Activated CD4-positive, alpha-beta T cell treated with anti-CD3 and anti-CD28 coated beads, Interleukin-2, Interleukin-4, amounts not matched to agents 100 ng/mL and 50 ng/mL, durations not matched to agents 16 hours and 8 hours (primary cell): Measurements from ENCODE around the gene RTN4RL1.

Experiments used
- DNase-seq: peaks from one replicate; pipeline ENCODE4 v3.0.0-alpha.2; 2020; ENCODE audit warnings: low spot score

The RTN4RL1 gene

GRCh38 chr17:1948517-1948825, 76.7 kb downstream of the RTN4RL1 start:
- DNase-seq = no peak

GRCh38 chr17:1947743-1948516, 77.2 kb downstream of the RTN4RL1 start:
- DNase-seq = no peak

DNA sequence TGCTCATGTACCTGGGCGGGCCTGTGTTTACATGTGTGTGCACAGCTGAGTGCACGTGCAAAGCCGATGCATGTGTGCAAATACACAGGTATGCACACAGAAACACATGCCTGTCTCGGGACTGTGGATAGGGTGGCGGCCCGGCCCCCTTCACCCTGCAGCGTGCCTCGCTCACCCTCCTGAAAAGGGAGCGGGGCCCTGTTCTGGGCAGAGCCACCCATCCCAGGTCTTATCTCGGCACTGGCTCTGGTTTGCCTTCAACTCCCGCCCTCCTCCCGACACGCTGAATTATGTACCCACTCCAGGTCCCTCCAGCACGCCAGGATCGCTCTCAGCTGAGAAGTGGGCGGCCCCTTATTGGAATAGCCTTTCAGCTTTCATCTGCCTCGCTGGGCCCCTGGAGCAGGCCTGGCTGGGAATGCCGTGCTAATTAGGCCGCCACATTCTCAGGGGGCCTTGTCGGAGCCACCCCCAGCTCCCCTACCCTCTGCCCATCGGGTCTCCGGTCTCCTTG, 77.8 kb downstream of the RTN4RL1 start:
- DNase-seq = no peak

DNA sequence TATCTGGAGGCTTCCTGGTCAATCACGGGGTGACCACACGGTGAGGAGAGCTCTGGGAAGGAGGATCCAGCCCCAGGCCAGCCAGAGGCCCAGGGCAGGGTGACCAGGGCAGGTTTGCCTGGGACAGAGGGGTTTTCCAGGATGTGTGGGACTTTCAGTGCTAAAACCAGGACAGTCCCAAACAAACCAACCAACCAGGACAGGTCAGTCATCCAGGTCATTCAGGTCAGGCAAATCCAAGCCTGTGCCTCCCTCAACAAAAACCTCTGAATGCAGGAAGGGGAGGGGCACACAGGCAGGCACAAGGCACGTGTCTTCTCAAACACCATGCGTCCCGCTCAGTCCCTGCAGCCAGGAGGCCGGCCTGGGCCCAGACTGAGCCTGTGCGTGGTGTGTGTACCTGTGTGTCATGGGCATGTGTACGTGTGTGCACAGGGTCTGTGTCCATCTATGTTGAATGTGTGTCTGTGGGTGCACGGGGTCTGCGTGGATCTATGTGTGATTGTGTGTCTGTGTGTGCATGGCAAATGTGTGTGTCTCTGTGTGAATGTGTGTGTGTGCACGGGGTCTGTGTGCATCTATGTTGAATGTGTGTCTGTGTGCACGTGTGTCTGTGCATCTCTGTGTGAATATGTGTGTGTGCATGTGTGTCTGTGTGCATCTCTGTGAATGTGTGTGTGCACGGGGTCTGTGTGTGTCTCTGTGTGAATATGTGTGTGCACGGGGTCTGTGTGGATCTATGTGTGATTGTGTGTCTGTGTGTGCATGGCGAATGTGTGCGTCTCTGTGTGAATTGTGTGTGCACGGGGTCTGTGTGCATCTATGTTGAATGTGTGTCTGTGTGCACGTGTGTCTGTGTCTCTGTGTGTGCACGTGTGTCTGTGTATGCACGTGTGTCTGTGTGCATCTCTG, 78.9 kb downstream of the RTN4RL1 start:
- DNase-seq = no peak

DNA sequence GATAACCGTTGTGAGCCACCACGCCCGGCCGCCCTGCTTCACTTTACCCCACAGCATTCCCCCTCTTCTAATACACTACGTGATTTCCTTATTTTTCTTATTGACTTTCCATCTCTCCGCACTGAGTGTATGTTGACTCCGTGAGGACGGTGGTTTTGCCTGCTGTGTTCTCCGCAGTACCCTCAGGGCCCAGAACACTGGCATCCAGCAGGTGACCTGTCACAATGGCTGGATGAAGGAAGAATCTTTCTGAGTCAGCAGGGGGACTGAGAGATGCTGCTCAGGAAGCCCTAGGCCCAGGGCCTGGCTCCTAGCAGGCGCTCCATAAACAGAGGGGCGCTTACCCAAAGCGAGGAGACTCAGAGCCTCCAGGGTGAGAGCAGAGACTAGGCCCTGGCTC, 79.5 kb downstream of the RTN4RL1 start:
- no peak for DNase-seq

DNA sequence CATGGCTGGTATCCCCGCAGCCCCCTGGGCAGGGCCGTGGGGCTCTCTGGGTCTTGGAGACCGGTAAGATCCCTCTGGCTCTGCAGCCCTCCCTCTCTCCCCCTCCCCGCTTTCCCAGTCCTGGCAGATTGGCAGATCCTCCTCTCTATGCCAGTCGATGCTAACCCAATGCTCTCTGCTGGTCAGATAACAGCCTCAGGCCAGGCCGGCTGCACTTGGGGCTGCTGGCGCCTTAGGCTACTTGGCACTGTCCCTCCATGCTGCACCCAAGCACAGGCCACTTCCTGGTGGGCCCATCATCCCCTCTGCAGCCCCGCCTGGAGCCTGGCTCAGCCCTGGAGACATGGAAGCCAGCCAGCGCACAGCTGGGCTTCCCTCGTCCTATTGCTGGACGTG, 81.7 kb downstream of the RTN4RL1 start:
- DNase-seq = no peak

GRCh38 chr17:1942666-1943435, 82.3 kb downstream of the RTN4RL1 start:
- no peak for DNase-seq

- no peak for DNase-seq
Observed at GRCh38 chr17:1942066-1942365, 83.1 kb downstream of the RTN4RL1 start.

DNA sequence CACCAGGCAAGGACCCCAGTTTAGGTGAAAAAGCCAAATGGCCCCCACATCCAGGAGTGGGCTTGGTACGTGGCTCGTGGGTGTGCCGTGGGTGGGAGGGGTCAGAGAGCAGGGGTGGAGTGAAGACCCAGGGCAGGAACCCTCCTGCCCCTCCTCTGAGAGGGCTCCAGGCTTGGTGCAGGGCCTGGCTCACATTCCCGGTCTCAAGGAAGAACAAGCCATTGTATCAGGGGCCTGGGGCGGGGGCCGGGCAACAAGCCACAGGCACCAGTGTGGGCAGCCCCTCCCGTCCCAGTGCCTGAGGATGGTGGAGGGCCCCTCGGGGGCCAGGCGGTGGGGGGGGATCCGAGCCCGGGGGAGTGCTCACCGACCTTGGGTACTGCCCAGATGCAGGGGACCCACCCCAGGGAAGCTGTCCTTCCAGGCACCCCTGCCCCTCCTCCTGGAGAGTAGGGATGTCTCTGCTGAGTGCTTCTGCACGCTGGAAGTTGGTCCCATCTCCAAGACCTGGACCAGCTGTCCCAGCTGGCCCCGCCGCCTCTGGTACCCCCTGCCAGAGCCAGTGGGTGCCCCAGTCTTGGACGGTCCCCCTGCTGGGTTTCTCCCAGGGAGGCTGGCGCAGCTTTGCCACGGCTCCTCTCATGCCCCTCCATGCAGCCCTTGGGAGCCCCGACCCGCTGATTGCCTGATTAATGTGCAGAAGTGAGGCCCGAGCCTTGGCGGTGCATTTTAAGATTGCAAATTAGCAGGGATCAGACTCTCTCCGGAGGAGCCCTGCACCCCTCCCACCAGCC, 83.7 kb downstream of the RTN4RL1 start:
- no peak for DNase-seq

GRCh38 chr17:1940810-1941185, 84.3 kb downstream of the RTN4RL1 start:
- DNase-seq = no peak

DNA sequence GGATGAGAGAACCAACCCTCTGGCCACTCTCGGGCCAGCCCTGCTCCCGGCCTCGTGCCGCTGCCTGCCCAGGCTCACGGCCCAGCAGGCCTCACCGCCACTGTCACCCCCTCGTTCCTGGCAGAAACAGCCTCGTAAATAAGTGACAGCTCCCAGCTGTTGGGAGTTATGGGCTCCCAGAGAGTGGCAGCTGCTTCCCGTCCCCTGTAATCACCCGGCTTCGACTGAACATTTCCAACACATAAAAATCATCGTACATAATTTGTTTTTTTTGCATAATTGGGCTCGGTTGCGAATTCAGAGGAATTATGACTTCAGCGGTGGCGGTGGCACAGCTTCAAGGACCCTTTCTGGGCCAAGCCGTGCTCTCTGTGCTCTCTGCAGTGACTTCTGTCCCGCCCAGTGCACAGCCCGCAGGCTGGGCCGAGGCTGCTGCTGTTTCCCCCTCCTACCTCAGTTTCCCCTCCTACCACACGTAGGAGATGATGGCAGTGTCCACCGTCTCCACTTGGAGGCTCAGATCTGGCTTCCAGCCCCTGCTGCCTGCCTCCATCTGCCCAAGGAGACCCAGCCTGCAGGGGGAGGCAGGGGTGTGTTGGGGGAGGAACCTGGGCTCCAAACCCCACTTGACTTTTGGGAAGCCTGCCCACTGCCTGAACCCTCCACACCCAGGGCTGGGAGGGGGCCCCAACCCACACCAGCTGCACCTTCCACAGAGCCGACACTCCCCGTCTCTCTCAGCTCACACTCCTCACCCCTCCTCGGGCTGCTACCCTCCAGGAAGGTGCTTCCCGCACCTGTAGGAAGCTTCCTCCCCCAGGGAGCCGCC, 84.9 kb downstream of the RTN4RL1 start:
- no peak for DNase-seq

GRCh38 chr17:1937461-1937860, 87.7 kb downstream of the RTN4RL1 start:
- no peak for DNase-seq

GRCh38 chr17:1936766-1937165, 88.4 kb downstream of the RTN4RL1 start:
- DNase-seq = no peak

DNA sequence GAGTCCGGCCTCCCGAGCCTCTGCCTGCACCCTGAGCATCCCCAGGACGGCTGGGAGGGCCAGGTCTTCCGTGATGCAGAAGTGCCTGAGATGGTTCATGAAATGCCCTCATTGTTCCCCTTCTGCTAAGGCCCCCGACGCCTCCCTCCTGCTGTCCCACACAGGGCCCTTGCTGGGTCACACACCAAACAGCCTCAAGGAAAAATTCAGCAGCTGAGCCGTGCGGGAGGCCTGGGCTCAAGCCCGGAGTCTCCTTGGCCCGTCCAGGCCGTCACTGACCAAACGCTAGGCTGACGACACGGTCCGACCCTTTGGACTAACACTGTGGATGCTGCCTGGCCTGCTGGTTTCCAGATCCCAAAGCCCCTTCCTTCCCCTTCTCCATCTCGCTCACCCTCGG, 90.2 kb downstream of the RTN4RL1 start:
- DNase-seq = no peak

DNA sequence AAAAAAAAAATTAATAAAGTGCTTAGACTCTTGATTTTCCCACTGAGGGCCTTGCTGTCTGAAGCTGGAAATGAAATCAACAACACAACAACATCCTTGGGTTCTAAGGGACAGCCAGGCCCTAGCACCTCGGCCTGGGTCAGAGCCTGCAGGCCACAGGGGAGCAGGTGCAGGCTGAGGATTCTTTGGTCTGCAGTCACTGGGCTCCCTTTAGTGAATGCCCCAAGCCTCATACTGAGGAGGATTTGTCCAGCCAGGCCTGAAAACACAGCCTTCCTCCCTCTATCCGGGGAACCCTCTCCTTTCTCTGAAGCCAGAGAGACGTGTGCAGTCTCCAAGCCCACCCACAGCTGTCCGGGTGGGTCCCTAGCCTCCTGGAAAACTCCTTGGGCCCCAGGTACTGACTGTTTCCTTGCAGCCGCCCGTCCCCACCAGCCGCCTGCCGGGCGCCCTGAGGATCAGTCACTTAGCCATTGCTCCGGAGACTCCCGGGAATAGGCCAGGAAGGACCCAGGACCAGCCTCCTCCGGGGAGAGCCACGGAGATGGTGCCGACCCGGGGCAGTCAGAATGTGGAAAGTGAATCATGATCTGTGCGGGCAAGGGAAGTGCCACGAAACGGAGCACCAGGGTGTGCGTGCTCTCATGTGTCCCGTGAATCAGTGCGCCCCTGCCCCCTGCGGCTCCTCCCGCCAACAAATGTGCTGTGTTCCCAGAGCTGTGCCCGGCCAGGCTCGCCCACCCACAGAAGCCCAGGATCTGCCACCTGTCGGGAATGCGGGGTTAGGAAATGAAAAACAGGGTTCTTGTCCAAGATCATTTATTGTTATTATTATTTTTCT, 91.0 kb downstream of the RTN4RL1 start:
- no peak for DNase-seq

- DNase-seq = no peak
Observed at GRCh38 chr17:1931844-1932579, 93.1 kb downstream of the RTN4RL1 start.

DNA sequence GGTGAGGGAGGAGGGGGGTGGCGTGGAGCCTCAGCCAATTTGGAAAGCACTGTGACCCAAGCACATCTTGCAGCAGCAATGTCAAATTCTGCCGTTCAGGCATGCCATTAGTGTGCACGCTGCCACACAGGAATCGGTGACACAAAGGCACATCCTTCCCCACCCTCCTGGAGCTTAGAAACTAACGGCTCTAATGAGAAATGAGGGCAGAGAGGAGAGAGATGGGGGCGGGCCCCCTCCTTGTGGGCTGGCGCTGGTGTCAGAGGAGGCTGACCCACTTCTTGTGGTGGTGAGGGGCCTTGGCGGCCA, 94.8 kb downstream of the RTN4RL1 start:
- DNase-seq = no peak

GRCh38 chr17:1928976-1929375, 96.2 kb downstream of the RTN4RL1 start:
- no peak for DNase-seq

DNA sequence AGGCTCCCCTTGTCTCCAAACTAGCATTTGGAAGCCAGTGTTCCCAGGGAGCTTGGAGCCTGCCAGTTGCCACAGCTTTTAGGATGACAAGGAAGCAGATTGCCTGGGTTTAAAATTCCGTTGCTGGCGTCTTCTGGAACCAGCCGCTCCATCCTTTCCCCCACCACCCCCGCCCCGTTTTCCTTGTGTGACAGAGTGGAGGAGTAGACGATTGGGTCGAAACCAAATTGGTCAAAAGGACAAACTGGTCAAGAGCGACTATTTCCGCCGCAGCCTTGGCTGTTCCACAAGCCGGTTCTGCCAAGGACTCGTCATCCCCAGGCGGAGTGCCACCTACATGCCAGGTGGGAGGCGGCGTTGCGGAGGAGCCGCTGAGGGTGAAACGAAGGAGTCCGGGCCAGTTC, 104.2 kb downstream of the RTN4RL1 start:
- no peak for DNase-seq

- DNase-seq = no peak
Observed at GRCh38 chr17:1919201-1919600, 105.9 kb downstream of the RTN4RL1 start.
